Measurements from ENCODE around the gene NRXN3. TPM values are rescaled to one million over a fixed set of nuclear protein-coding genes. Genes with fewer than 3 reads are reported as not detected.

The NRXN3 gene
- total and polyA plus RNA-seq, 2 experiments from 2014 or later: 0.69 to 1.5 TPM

GRCh38 chr14:78491048-78491447 is 320.9 kb downstream of the NRXN3 start:
- no peaks in the 10 kb centered on the region for H3K4me1 ChIP-seq (ENCODE audit: low read depth)
- H3K9me3 ChIP-seq (ENCODE audit: low read depth): no peaks in the 10 kb centered on the region
- no peaks in the 10 kb centered on the region for H3K36me3 ChIP-seq
- no peak overlapping the region for H3K4me3 ChIP-seq
- DNase-seq (ENCODE audit: low read depth in 1 of 2, low spot score in 1 of 2): no peak
- no peak overlapping the region for H3K27ac ChIP-seq
- no peaks in the 10 kb centered on the region for H3K27me3 ChIP-seq
- no peak for TF ChIP-seq CTCF (IDR thresholded peaks at IDR 0.05; ENCODE audit: low read depth, low read length)

- Histone ChIP-seq H3K4me1 (ENCODE audit: low read depth) (no peaks in the 10 kb centered on the region), H3K27ac (no peak overlapping the region), H3K27me3 (no peaks in the 10 kb centered on the region), H3K9me3 (ENCODE audit: low read depth) (no peaks in the 10 kb centered on the region), H3K36me3 (no peaks in the 10 kb centered on the region), H3K4me3 (no peak overlapping the region)
- no peak for DNase-seq (ENCODE audit: low read depth in 1 of 2, low spot score in 1 of 2)
- no peak for TF ChIP-seq CTCF (IDR thresholded peaks at IDR 0.05; ENCODE audit: low read depth, low read length)
Measured at GRCh38 chr14:78498062-78498595, 328.0 kb downstream of the NRXN3 start.

GRCh38 chr14:78501909-78502308 is 331.7 kb downstream of the NRXN3 start:
- no peak for TF ChIP-seq CTCF (IDR thresholded peaks at IDR 0.05; ENCODE audit: low read depth, low read length)
- no peak overlapping the region for H3K27ac ChIP-seq
- no peaks in the 10 kb centered on the region for H3K27me3 ChIP-seq
- no peak overlapping the region for H3K4me3 ChIP-seq
- DNase-seq (ENCODE audit: low read depth in 1 of 2, low spot score in 1 of 2): no peak
- H3K36me3 ChIP-seq: no peaks in the 10 kb centered on the region
- H3K4me1 ChIP-seq (ENCODE audit: low read depth): no peaks in the 10 kb centered on the region
- no peaks in the 10 kb centered on the region for H3K9me3 ChIP-seq (ENCODE audit: low read depth)

- H3K4me1 ChIP-seq (ENCODE audit: low read depth): no peaks in the 10 kb centered on the region
- no peak for DNase-seq (ENCODE audit: low read depth in 1 of 2, low spot score in 1 of 2)
- no peak overlapping the region for H3K27ac ChIP-seq
- H3K36me3 ChIP-seq: no peaks in the 10 kb centered on the region
- no peaks in the 10 kb centered on the region for H3K27me3 ChIP-seq
- TF ChIP-seq CTCF (IDR thresholded peaks at IDR 0.05; ENCODE audit: low read depth, low read length): no peak
- no peak overlapping the region for H3K4me3 ChIP-seq
- H3K9me3 ChIP-seq (ENCODE audit: low read depth): no peaks in the 10 kb centered on the region
Measured at GRCh38 chr14:78508023-78508422, 337.9 kb downstream of the NRXN3 start.

- H3K4me1 ChIP-seq (ENCODE audit: low read depth): no peaks in the 10 kb centered on the region
- H3K36me3 ChIP-seq: no peaks in the 10 kb centered on the region
- DNase-seq (ENCODE audit: low read depth in 1 of 2, low spot score in 1 of 2): no peak
- TF ChIP-seq CTCF (IDR thresholded peaks at IDR 0.05; ENCODE audit: low read depth, low read length): no peak
- H3K27me3 ChIP-seq: no peaks in the 10 kb centered on the region
- no peak overlapping the region for H3K4me3 ChIP-seq
- H3K9me3 ChIP-seq (ENCODE audit: low read depth): no peaks in the 10 kb centered on the region
- no peak overlapping the region for H3K27ac ChIP-seq
Measured at GRCh38 chr14:78509516-78509915, 339.3 kb downstream of the NRXN3 start.

- no peaks in the 10 kb centered on the region for H3K36me3 ChIP-seq
- DNase-seq (ENCODE audit: low read depth in 1 of 2, low spot score in 1 of 2): no peak
- H3K4me3 ChIP-seq: no peak overlapping the region
- H3K4me1 ChIP-seq (ENCODE audit: low read depth): no peaks in the 10 kb centered on the region
- no peaks in the 10 kb centered on the region for H3K9me3 ChIP-seq (ENCODE audit: low read depth)
- no peak for TF ChIP-seq CTCF (IDR thresholded peaks at IDR 0.05; ENCODE audit: low read depth, low read length)
- no peak overlapping the region for H3K27ac ChIP-seq
- H3K27me3 ChIP-seq: no peaks in the 10 kb centered on the region
Measured at GRCh38 chr14:78512021-78512420, 341.8 kb downstream of the NRXN3 start.

Data from cardiac muscle cell (in vitro differentiated cells and primary cell).